Stimulated activated CD4-positive, alpha-beta T cell treated with anti-CD3 and anti-CD28 coated beads, Interleukin-2, amount 100 ng/mL, for 48 hours (primary cell): ENCODE results near the gene TBL3.
"Not testable (repeated sequence)": the region's sequence is repeated elsewhere in the genome, so short reads cannot be mapped to it uniquely, and the experiment has no call there.

Experiments used
- DNase-seq, 2 donors: peaks; one replicate each; pipeline ENCODE4 v3.0.0-alpha.2; 2020

TBL3 gene

DNA sequence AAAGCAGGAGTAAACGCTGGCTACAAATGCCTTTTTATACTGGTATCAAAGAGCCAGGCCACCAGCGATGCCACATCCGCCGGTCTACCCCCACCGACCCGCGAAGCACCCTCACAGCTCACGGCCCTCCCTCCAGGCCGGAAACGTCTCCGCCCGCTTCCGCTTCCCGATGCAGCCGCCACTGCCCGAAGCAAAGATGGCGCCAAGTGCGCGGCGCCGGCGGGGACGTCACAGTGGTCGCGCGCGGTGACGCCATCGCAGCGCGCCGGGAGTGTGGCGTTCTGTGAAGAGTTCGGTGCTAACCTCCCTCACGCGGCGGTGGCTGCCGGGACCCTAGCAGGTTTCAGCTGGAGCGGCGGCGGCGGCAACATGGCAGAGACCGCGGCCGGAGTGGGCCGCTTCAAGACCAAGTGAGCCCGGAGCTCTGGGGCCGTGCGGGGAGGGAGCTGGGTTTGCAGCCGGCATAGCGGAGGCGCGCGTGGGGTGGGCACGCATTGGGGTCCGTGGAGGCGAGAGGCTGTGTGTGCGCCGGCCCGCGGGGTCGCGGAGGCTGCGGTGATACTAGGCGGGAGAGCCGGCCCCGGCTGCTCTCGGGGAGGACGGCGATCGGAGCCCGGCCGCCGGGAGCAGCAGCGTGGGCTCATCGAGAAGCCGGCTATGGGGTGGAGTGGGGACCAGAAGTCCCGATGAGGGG, at the start of gene TBL3:
Gene TBL3 (plus strand): TSS at position 258 of the 694 bp plus-strand sequence. CDS start 112 bp downstream, at position 370.
- DNase-seq = peak; percentile 97

DNA sequence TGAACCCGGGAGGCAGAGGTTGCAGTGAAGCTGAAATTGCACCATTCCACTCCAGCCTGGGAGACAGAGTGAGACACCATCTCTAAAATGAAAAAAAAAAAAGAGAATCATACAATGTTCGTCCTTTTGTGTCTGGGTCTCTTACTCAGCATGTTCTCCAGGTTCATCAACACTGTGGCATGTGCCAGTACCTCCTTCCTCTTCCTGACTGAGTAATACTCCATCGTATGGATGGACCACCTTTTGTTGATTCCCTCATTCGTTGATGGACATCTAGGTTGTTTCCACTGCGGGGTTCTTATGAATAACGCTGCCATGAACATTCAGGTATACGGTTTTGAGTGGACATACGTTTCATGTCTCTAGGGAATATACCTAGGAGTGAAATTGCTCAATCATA, 49.5 kb upstream of the TBL3 start:
- no peak for DNase-seq

GRCh38 chr16:1923299-1924034, 48.4 kb upstream of the TBL3 start:
- peak in 1 of 2 donors; percentile 12 for DNase-seq

DNA sequence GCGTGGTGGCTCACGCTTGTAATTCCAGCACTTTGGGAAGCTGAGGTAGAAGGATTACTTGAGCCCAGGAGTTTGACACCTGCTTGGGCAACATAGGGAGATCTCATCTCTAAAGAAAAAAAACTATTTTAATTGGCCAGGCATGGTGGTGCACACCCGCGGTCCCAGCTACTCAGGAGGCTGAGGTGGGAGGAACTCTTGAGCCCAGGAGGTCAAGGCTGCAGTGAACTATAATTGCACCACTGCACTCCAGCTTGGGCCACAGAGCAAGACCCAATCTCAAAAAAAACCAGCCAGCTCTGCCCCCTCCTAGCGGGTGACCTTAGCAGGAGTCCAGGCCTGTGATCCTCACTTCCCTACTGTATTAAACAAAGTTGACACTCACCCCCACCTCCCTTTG, 47.8 kb upstream of the TBL3 start:
- DNase-seq = no peak

DNA sequence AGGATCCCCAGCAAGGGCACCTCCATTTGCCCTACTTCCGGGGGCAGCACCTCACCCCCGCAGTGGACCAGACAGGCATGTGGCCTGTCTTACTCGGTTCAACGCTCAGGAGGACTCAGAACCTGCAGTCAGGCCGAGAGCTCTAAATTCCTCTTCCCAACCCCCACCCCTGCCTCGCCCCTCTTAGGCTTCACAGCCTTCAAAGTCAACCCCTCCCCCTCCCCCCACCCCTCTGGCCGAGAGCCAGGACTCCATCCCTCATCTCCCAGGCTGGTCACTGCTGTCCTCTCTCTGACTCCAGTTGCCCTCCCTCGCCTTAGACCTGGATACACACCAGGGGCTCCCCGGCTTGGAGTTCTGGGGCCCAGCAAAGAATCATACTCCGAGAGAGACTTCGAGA, 45.6 kb upstream of the TBL3 start:
- no peak for DNase-seq

- DNase-seq = peak in 1 of 2 donors; percentile 4
Observed at GRCh38 chr16:1929105-1929504, 42.7 kb upstream of the TBL3 start.

DNA sequence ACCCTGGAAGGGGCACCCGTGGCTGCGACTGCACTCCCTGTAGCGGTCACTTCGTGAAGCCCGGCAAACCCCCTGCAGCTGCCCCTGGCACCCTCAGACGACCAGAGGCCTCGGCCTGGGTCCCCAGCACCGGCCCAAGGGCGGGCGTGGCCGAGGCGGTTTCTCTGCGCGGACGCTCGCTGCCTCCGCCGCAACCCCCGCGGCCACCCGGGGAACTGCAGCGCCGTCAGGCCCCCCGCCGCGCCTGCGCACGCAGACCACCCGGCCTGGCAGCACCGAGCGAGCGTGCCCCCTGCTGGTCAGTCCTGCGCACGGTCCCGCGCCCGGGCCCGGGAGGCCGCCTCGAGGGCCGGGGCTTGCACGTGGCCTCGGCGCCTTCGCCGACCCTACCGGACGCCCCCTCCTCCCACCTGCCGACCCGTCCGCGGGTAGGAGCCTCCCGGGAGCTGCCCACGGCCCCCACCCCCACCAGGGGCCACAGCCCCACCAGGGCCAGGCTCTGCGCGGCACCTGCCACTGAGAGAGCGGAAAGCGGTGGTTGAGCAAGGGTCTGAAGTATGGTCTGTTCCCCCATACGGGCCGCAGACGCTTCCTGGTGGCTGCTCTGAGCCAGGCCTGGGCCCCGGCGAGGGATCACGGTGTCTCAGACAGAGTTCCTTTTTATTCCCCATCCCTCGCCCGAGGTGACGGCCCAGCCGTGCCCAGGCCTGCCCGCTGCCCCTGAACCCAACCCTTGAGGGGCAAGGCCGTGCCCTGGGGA, 42.1 kb upstream of the TBL3 start:
- DNase-seq = peak; percentile 97 to 99

GRCh38 chr16:1930338-1930720, 41.5 kb upstream of the TBL3 start:
- no peak for DNase-seq

GRCh38 chr16:1932050-1933028, 39.5 kb upstream of the TBL3 start:
- no peak for DNase-seq

- no peak for DNase-seq
Observed at GRCh38 chr16:1933097-1933661, 38.7 kb upstream of the TBL3 start.

DNA sequence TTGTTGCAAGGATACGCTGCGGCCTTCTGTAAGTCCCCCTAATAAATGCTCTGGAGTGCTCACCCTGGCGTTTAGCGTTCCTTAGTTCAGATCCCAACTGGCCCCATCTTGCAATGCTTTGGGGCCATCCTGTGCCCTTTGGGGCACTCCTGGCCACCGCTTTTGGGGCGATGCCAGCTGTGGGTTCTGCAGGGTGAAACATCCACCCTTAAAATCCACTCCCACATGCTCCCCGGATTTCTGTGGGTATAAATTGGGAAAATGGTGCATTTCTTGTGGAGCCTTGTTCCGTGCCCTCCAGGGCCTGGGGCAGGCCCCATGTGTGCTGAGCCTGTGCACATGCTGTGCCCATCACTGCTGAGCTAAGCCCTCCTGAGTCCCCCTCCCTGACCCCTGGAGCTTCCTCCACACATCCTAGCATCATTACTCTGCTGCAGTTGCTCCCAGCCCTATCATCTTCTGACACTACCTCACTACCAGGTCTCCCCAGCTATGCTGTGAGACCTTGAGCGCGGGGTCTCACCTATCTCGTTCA, 34.8 kb upstream of the TBL3 start:
- no peak for DNase-seq

DNA sequence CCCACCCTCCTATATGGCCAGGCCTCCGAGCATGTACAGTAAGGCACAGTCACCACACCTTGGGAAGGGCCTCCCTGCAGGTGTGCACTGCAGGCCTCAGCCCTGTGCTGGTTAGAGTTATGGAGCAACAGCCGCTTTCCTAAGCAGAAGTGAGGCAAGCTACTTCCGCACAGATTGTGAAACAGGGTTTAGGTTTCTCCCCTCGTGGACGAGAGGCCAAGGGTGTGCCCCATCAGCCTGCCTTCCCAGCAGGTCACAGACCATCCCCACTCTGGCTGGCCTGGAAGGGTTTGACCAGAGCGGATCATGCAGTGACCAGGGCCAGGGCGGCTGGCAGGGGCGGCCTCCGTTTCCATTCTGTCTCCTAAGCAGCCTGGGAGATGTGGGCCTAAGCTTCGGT, 33.5 kb upstream of the TBL3 start:
- DNase-seq = no peak

DNA sequence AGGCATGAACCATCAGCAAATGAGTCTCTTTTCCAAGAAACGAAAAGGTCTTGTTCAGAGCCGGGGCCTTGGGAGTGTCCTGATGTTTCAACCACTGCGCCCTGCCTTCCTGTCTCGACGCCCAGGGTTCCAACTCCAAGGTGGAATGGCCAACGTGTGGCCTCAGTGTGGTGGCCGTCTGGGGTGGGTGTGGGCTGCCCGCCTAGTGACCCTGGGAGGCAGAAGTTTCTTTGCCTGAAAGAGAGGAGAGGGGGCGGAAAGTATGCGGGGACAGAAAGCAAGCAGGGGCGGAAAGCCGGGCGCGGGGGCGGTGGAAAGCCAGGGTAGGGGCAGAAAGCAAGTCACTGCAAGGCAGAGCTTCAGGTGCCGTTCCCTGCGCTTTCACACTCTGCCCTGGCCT, 32.9 kb upstream of the TBL3 start:
- no peak for DNase-seq

GRCh38 chr16:1939833-1940232, 32.0 kb upstream of the TBL3 start:
- not testable (repeated sequence) for DNase-seq

- no peak for DNase-seq
Observed at GRCh38 chr16:1940273-1941161, 31.3 kb upstream of the TBL3 start.

DNA sequence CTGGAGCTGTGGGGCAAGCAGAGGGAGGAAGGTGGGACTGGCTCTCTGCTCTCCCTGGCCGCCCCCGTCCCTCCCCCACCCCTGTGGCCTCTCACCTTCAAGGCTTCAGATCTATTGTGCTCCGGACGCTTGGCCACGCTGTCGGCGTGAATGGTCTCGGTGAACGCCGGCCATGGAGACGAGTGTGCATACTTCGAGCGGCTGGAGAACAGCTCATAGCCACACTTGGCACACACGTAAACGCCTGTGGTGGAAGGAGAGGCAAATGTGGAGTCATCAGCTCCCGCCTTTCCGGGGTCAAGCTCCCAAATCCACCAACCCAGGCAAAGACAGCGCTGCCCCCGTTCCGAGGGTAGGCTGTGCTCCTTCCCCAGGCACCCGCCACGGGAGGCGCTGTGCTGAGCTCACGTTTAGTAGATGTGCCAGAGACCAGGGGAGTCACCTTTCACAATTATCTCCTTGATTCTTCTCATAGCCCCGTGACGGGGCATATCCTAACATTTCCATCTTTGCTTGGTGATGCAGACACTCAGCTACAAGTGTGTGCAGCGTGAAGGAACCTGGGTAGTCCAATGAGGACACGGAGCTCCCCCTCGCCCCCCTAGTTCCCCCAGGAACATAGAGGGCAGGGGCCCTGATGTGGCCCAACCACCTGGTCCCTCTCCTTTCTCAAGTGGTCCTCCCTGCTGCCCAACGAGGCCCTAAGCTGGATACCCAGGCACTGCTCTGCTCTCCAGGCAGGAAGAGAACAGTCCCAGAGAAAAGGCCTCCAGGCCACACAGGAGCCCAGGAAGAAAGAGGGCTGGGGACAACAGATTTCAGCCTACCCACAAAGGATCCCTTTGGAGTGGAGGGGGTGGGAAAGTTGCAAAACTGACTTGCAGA, 30.4 kb upstream of the TBL3 start:
- no peak for DNase-seq

- DNase-seq = peak in 1 of 2 donors; percentile 13
Observed at GRCh38 chr16:1942047-1942809, 29.6 kb upstream of the TBL3 start.

DNA sequence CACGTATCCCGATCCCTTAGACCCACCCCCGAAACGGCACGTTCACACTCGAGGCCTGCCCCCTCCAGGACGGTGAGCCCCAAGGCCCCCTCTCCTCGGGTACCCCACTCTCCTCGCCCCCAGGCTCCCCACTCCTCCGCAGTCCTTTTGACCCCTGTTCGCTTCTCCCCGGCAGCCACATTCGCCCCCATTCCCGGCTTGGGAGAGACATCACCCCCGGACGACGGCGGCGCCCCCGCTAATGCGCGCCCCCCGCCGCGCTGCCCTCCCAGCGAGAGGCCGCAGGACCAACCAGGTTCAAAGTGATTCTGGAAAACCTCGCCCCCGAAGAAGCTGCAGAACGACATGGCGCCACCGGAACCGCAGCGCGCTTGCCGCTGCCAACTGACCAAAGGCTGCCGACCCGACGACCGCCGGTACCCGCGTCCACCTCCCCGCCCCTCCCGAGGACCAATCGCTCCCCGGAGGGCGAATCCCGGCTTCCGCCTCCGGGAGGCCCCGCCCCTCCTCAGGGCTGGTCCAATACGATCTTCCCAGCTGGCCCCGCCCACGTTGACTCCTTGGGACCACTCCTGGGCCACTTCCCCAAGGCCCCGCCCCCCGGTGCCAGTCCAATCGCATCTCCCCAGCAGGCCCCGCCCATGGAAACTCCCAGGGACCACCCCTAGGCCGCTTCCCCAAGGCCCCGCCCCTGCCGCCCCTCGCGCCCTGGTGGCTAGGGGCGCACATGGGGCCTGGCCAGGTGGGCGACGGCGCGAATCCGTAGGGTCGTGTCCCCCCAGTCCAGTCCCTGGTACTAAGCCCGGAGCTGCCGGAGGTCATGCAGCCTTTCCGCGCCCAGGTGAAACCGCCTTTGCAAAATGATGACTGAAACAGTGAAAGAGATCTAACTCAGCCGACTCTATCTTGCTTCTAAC, 28.8 kb upstream of the TBL3 start, which contains the start of gene MSRB1:
Gene MSRB1 (minus strand): TSS at position 390 of the 917 bp plus-strand sequence. CDS start 43 bp downstream, at position 347.
- peak; percentile 99 for DNase-seq
